ENCODE measurements around the gene GAS7. TPM values are rescaled to one million over a fixed set of nuclear protein-coding genes. Genes with fewer than 3 reads are reported as not detected.

GAS7 gene
- total RNA-seq, 1 donor from 2014 or later, result 2.0 TPM

GRCh38 chr17:10156077-10156435 is 42.4 kb downstream of the GAS7 start:
- Mint-ChIP-seq H3K4me1 (ENCODE audit: low read depth, unreplicated experiment) (no peaks in the 10 kb centered on the region), H3K36me3 (ENCODE audit: unreplicated experiment) (no peaks in the 10 kb centered on the region), H3K27me3 (ENCODE audit: unreplicated experiment) (no peaks in the 10 kb centered on the region), H3K9me3 (ENCODE audit: unreplicated experiment) (no peaks in the 10 kb centered on the region), H3K4me3 (ENCODE audit: unreplicated experiment) (no peak overlapping the region), H3K27ac (ENCODE audit: unreplicated experiment) (no peak overlapping the region)
- no peak for TF ChIP-seq CTCF (IDR thresholded peaks at IDR 0.05; ENCODE audit: partially characterized antibody, unreplicated experiment)
- DNase-seq, result no peak

- no peaks in the 10 kb centered on the region for H3K4me1 Mint-ChIP-seq (ENCODE audit: low read depth, unreplicated experiment)
- H3K4me3 Mint-ChIP-seq (ENCODE audit: unreplicated experiment), result no peak overlapping the region
- no peak overlapping the region for H3K27ac Mint-ChIP-seq (ENCODE audit: unreplicated experiment)
- no peaks in the 10 kb centered on the region for H3K9me3 Mint-ChIP-seq (ENCODE audit: unreplicated experiment)
- DNase-seq, result no peak
- H3K27me3 Mint-ChIP-seq (ENCODE audit: unreplicated experiment), result no peaks in the 10 kb centered on the region
- no peaks in the 10 kb centered on the region for H3K36me3 Mint-ChIP-seq (ENCODE audit: unreplicated experiment)
- TF ChIP-seq CTCF (IDR thresholded peaks at IDR 0.05; ENCODE audit: partially characterized antibody, unreplicated experiment), result no peak
Observed at GRCh38 chr17:10155371-10156076, 42.9 kb downstream of the GAS7 start.

- TF ChIP-seq CTCF (IDR thresholded peaks at IDR 0.05; ENCODE audit: partially characterized antibody, unreplicated experiment), result no peak
- H3K4me1 Mint-ChIP-seq (ENCODE audit: low read depth, unreplicated experiment), result no peaks in the 10 kb centered on the region
- H3K36me3 Mint-ChIP-seq (ENCODE audit: unreplicated experiment), result no peaks in the 10 kb centered on the region
- no peak overlapping the region for H3K4me3 Mint-ChIP-seq (ENCODE audit: unreplicated experiment)
- H3K27me3 Mint-ChIP-seq (ENCODE audit: unreplicated experiment), result no peaks in the 10 kb centered on the region
- no peak for DNase-seq
- H3K9me3 Mint-ChIP-seq (ENCODE audit: unreplicated experiment), result peaks cover 2% of the 10 kb centered on the region
- H3K27ac Mint-ChIP-seq (ENCODE audit: unreplicated experiment), result no peak overlapping the region
Observed at GRCh38 chr17:10151667-10152496, 46.5 kb downstream of the GAS7 start.

GRCh38 chr17:10149573-10150399 is 48.6 kb downstream of the GAS7 start:
- H3K4me3 Mint-ChIP-seq (ENCODE audit: unreplicated experiment), result no peak overlapping the region
- no peaks in the 10 kb centered on the region for H3K27me3 Mint-ChIP-seq (ENCODE audit: unreplicated experiment)
- no peak for DNase-seq
- no peaks in the 10 kb centered on the region for H3K4me1 Mint-ChIP-seq (ENCODE audit: low read depth, unreplicated experiment)
- H3K27ac Mint-ChIP-seq (ENCODE audit: unreplicated experiment), result no peak overlapping the region
- no peaks in the 10 kb centered on the region for H3K36me3 Mint-ChIP-seq (ENCODE audit: unreplicated experiment)
- H3K9me3 Mint-ChIP-seq (ENCODE audit: unreplicated experiment), result peaks cover 2% of the 10 kb centered on the region
- no peak for TF ChIP-seq CTCF (IDR thresholded peaks at IDR 0.05; ENCODE audit: partially characterized antibody, unreplicated experiment)

All from glutamatergic neuron (in vitro differentiated cells).